CD4-positive, alpha-beta T cell treated with Interleukin-10 for 1 hour (primary cell): ENCODE data around the gene ERC1.
"Not testable (repeated sequence)": the region's sequence is repeated elsewhere in the genome, so short reads cannot be mapped to it uniquely, and the experiment has no call there.

ENCODE experiments used
- DNase-seq: peaks from one replicate; pipeline ENCODE4 v3.0.0-alpha.2; 2020

The ERC1 gene

DNA sequence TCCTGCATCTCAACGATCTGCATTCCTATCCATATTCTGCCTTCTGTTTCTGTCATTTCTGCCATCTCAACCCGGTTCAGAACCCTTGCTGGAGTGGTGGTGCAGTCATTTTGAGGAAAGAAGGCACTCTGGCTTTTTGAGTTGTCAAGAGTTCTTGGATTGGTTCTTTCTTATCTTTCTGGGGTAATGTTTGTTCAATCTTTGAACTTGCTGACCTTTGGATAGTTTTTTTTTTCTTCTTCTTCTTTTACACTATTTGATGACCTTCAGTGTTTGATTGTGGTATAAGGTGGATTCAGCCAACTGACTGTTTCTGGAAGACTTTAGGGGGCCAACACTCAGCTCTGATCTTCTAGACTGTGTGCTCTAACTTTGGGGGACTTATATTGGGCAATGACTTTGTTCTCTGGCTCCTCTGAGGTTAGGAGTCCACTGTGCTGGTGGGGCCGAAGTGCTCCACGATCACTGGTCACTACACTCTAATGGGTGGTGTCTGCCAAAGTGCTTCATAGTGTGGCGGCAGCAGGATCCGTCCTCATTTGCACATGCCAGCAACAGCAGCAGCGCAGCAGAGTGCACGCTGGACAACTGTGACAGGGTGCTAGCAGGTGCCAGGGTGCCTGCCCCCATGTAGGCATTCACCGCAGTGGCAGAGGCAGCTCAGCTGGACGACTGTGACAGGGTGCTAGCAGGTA is 347.6 kb downstream of the ERC1 start:
- DNase-seq: no peak

DNA sequence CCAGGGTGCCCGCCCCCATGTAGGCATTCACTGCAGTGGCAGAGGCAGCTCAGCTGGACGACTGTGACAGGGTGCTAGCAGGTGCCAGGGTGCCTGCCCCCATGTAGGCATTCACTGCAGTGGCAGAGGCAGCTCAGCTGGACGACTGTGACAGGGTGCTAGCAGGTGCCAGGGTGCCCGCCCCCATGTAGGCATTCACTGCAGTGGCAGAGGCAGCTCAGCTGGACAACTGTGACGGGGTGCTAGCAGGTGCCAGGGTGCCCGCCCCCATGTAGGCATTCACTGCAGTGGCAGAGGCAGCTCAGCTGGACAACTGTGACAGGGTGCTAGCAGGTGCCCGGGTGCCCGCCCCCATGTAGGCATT is 348.1 kb downstream of the ERC1 start:
- DNase-seq: not testable (repeated sequence)

DNA sequence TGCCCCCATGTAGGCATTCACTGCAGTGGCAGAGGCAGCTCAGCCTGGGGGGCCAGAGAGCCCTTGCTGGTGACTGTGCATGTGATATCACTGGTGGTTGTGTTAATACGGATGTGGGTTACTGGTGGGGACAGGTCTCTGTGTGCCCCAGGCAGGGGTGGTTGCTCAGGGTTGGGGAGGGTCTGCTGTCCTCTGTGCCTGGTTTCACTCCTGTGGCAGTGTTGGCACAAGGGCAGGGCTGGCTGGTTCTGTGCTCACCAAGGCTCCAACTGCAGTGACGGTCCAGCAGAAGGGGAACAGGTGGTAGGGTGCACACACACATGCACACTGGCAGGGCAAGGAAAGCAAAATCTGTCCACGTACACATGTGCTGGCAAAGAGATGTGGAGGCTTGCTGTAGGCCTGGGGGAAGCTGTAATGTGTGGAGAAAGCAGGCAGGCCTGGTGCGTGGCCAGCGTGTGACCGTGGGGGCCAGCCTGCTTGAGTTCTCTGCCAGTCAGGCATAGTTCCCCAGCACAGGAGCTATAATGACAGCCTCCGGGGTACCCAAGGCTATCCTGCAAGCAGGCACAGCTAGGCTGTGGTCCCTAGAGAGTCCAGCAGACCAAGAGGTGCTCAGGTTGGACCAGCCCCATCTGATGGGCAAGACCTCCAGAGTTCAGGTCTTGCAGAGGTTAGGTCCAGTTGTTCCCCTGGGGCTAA is 348.7 kb downstream of the ERC1 start:
- no peak for DNase-seq

DNA sequence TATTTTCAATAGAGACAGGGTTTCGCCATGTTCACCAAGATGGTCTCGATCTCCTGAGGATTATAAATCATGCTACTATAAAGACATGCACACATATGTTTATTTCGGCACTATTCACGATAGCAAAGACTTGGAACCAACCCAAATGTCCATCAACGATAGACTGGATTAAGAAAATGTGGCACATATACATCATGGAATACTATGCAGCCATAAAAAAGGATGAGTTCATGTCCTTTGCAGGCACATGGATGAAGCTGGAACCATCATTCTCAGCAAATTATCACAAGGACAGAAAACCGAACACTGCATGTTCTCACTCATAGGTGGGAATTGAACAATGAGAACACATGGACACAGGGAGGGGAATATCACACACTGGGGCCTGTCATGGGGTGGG is 350.2 kb downstream of the ERC1 start:
- DNase-seq: not testable (repeated sequence)

DNA sequence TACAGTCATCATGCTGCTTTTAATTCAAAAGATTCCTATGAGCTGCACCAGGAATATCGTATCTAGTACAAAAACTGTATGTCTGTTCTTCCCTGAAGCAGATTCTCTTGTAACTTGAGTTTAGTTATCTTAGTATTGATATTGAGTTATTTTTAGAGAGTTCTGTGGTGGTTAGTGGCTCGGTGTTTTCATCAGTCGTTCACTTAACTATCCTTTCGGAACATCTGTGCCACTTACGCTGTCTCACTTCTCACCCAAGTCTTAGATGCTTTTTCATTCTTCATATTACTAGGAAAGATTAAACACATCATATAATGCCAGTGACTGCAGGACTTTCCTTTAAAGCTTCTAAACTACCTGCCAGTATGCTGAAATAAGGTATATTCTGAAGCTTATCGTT is 352.4 kb downstream of the ERC1 start:
- no peak for DNase-seq

DNA sequence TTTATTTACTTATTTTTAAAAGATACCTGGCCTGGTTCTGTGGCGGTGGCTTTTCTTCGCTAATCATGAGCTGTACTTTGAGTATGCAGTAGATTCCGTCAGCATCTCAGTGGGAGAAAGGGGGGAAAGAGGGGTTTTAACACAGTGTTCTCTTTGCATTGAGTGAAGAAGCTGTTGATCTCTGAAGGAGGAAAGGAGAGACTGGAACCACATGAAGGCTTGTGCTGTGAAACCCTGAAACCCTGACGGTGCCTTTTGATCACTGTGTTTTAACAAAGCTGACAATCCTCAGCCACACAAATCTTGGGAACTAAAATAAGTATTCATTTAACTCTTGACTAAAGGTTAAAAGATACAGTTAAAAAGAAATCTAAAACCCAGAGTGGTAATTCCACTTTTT is 353.2 kb downstream of the ERC1 start:
- DNase-seq: no peak

DNA sequence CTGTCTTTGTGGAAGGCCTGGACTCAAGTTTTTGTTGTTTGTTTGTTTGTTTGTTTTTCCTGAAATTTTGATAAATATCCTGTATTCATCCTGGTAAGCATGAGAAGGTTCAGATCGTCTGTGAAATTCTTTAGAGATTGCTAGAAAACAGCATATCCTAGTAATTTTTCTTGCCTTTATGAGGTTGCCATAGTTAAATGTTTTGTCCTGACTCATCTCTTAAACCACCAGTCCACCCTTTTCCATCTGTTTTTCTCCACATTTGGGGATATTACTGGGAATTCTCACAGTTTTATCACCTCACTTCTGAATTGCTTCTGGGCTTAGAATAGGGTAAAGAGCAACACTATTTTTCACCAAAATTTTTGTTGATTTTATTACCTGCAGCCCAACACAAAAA is 355.1 kb downstream of the ERC1 start:
- no peak for DNase-seq

DNA sequence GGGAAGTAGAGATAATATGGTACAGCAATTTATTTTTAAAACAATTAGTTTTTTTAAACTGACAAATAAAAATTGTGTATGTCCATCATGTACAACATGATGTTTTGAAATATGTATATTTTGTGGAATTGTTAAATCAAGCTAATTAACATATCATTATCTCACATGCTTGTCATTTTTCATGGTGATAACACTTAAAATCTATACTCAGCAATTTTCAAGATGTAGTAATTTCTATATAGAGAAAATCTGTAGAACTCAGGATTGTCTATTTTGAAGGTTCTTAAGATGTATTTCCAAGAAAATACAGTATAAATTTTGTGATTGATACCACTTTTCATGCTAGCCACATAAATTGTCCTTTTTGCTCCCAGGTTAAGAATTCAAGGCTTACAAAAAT is 356.3 kb downstream of the ERC1 start:
- no peak for DNase-seq

DNA sequence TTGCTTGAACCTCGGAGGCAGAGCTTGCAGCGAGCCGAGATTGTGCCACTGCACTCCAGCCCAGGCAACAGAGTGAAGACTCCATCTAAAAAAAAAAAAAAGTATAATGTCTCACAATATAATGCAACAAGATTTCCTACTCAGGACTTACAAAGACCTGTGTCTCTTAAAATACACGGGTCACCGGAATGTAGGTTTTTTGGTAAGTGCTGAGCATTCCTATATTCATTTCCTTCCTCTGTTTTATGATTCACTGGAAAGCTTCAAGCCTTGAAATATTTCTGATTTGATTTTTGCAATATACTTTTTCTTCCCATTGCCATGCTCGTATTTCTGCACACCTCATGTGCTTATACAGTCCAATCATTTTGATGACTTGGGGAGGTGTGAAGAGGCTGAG is 357.6 kb downstream of the ERC1 start:
- no peak for DNase-seq

DNA sequence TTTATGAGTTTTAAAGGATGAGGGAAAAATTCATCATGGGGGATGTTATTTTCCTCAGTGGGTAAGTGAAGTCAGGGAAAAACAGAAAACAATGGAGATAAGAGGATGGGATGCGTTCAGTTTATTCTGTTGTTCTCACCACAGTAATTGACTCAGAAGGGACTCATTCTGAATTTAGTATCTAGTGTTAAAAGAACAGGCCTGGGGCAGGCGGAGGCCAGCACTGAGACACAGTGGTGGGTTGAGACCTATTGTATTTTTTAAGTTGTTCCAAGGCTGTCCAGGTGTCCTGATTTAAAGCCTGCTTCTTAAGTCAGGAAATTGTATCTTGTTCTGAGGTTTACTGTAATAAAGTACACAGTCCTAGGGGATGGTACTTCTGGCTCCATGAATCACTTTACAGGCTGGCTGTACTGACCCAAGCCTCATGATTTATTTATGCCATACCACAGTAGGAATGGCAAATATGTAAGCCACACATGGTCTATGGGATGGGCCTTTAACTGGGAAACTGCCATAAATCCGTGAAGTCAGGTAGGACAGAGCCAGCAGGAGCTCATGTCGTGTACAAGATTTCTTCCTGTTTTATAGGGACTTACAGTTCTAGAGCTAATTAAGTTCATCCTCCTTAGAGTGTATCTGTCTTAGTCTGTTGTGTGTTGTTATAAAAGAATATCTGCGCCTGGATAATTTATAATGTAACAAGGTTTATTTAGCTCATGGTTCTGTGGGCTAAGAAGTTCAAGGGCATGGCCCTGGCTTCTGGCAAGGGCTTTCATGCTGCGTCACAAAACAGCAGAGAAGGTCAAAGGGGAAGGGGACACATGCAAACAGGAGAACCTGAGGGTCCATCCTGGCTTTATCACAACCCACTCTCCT is 359.3 kb downstream of the ERC1 start:
- no peak for DNase-seq

DNA sequence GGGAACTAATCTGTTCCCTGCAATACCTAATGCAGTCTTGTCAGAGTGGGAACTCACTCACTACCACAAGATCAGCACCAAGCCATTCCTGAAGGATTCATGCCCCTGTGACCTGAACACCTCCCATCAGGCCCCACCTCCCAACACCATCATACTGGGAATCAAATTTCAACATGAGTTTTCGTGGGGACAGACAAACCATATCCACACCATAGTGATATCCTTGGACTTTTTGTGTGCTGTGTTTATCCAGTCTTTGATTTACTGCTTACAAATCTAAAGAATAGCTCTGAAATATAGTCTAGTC is 359.9 kb downstream of the ERC1 start:
- no peak for DNase-seq

DNA sequence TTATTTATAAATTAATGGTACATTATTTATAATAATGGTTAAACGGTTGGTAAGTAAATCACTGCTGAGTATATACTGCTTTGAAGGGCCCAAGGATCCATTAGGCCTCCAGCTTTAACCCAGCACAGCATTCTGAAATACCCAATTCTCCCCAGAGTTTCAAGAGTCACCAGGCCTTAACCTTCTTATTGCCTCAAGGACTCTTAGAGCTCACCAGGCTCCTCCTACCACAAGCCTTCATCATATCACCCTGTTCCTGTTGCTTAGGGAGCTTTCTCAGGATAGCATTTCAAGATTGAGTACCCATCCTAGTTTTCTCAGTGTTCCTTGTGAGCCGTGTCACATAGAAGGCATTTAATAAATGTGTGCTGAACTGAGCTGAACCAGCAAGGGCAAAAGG is 360.9 kb downstream of the ERC1 start:
- DNase-seq: no peak

DNA sequence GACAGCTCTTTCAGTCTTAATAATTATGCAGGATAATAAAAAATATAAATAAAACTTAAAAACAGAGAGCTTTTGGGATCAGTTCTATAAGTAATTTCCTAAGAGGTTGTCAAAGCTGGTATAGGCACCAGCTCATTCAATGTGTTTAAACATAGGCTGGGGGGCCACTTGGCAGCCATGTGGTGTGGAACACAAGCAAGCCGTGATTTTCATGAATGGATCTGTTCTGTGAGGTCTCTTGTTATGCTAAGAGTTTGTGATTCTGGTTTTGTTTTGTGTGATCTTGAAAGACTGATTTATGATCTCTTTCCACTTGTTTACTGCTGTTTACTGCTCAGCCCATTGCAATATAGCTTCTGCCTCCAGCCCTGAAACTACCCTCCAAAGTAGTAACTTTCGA is 362.4 kb downstream of the ERC1 start:
- DNase-seq: no peak

DNA sequence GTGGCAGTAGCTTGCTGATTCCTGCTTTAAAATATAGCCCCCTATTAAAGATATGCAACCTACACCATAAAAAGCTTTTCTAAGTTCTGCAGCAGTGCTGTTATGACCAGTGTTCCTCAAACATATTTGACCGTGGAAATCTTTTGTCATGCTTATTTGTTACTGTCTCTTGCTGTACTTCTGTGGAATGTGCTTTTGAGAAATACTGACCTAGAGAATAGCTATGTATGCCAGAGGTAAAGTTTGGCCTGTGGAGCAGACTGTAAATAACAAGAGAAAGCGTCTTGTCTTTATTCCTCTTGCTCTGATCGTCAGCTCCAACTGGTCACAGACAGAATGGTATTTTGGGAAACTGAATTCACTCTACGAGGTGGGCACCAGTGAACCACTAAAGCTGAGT is 364.4 kb downstream of the ERC1 start:
- DNase-seq: no peak

DNA sequence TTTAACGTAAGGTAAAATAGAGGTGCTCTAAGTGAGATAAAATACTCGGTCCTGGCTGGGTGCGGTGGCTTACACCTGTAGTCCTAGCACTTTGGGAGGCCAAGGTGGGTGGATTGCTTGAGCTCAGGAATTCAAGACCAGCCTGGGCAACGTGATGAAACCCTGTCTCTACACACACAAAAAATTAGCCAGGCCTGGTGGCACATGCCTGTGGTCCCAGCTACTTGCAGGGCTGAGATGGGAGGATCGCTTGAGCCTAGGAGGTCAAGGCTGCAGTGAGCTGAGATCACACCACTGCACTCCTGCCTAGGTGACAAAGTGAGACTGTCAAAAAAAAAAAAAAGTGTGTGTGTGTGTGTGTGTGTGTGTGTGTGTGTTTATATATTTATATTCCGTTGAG is 364.8 kb downstream of the ERC1 start:
- DNase-seq: not testable (repeated sequence)

DNA sequence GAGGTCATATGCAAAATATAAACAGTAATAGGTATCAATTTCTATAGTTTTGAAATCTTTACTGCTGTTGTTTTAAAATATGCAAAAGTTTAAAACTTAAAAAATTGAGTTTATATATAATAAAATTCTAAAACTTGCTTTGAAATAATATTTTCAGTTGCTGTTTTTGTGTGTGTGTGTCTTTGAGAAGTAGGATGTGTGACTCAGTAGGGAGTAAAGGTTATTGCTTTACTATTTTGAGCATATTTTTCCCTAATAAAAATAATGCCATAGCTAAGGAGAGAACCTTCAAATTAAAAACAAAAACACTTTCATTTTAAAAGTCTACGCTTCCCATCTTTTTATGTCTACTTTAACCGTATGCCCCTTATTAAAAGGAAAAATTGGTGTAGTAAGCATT is 365.3 kb downstream of the ERC1 start:
- no peak for DNase-seq

DNA sequence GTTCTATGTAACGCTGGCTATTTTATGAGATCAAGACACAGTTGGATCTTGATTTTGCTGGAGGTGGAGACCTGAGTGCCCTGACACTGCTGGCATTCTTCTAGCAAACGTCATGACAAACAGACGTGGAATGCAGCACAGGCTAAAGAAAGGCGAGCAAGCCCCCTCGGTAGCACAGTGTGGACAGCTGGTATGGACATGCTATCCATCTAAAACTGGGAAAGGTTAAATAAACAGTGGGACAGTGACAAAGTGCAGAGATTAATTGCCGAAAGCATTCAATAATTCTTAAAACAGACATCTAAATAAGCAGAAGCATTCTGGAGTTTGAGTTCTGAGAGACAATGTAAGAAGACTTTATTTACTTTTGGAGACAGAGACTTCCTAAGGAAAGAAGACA is 366.1 kb downstream of the ERC1 start:
- no peak for DNase-seq

DNA sequence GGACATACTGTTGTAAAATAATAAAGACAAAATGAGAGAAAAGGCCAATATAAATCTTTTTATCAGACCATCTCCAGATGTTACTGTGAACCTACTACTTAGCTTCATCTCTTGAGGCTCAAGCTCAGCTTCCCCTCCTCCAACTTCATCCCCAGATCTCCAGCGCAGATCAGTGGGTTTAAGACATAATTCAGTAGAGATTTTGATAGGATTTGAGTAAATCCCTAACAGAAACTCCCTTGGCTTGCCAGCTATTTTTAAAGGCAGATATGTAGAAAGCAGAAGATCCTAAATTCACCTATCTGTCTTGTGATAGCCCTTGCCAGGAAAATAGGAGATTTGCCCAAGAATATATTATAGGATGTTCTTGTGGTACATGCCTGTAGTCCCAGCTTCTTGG is 366.7 kb downstream of the ERC1 start:
- DNase-seq: no peak

DNA sequence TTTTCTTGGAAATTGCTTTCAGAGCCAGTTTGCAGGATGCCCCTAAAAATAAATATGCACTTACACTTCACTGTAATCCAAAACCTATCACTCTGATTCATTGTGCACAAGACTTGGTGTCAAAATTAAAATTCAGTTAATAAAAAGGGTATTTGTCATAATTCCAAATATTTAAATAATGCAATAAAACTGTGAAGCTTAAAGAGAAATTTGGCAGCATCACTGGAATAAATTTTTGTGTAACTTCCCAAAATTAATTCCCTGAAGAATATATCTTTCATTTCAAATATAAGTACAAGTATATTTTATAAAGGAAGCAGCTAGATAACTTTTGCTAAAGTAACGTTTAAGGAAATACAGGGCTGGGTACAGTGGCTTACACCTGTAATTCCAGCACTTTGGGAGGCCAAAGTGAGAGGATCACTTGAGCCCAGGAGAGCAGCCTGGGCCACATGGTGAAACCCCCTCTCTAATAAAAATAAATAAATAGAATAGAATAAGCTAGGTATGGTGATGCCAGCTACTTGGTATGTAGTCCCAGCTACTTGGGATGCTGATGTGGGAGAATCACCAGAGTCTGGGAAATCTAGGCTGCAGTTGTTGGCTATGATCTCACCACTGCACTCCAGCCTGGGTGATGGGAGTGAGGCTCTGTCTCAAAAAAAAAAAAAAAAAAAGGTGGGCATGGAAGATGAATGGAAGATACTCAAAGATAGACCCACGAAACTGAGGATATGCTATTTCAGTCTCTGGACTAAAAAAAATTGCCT is 369.6 kb downstream of the ERC1 start:
- DNase-seq: no peak

DNA sequence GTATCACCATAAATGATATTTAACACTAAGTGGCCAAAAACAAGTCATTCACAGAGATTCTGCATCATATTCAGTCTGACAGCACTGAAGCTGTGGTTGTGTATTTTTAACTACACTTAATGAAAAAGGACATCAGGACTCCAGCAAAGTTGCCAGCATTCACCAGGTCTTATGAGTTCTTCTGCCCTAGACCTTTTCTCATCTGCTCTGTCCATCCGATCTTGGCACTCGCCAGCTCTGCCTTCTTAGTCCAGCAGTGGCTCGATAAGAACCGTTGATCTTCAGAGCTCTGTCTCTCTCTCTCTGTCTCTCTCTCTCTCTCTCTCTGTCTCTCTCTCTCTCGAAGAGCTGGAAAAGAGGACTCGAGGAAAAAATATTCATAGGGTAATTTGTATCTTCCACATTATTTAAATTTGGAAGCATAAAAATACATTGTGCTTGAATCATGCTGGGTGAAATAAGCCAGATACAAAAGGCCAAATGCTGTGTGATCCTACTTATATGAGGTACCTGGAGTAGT is 371.2 kb downstream of the ERC1 start:
- no peak for DNase-seq

DNA sequence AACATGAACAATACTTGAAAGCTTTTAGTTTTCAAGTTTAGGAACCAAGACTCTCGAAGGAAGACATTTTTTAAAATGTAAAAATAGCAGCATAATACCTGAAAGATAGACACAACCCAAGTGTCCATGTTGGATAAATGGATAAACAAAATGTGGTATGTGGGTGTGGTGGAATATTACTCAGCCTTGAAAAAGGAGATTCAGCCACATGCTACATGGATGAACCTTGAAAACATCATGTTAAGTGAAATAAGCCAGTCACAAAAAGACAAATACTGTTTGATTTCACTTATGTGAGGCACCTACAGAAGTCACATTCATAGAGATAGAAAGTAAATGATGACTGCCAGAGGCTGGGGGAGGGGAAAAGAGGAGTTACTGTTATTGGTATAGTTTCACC is 374.7 kb downstream of the ERC1 start:
- DNase-seq: no peak

DNA sequence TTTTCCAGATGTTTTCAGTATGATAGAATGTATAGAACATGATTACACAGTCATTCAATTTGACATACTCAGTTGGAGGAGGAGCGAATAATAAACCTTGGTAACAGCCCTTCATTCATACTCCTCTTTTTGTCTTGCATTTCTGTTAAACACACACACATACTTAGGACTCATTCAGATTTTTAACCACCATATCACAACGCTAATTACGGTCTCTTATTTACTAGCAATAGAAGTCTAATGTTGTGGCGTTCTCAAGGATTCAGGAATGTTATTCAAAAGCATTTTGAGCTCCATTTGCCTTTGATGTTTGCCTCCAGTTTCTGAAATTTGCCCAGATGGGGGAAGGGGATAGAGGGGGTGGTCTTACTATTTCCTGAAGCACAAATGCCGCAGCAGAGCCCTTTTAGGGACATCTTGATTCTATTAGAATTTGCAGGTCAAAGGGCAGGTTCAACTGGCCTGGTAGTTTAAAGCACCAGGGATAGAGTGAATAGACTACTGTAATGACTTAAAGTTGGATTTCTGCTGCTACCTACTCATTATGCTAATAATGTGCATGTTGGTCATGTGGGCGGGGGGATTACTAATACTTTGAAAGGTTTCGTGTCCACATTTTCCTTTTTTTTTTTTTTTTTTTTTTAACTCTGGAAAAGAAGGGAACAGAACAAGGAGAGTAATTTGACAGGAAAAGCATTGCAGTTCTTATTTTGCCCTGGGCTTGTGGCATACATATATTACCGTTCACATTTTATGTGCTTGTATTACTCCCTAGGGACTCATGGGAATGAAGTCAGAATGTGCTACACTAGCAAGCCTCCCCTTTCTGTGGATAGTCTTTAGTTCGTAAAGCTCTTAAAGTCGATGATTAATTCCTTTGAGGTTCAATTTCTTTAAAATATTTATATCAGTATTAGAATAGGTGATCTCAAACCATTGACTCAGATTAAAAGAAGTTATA is 376.6 kb downstream of the ERC1 start:
- no peak for DNase-seq
